Measurements from ENCODE around the gene GJB3. TPM values are rescaled to one million over a fixed set of nuclear protein-coding genes. Genes with fewer than 3 reads are reported as not detected.

GJB3 gene
- total RNA-seq, 1 experiment from 2014 or later: 63.0 TPM

- no peaks in the 10 kb centered on the region for H4K20me1 ChIP-seq (ENCODE audit: insufficient read depth)
- H3K9me2 ChIP-seq (ENCODE audit: insufficient read depth): no peaks in the 10 kb centered on the region
- intact Hi-C loops (cut with micrococcal nuclease; ENCODE audit: unreplicated experiment): no loop called here
- H3K79me2 ChIP-seq (ENCODE audit: low read depth): no peaks in the 10 kb centered on the region
- no peaks in the 10 kb centered on the region for H3K36me3 ChIP-seq (ENCODE audit: low read depth)
- CTCF ChIA-PET: no interaction called here
- no peak for DNase-seq
- POLR2A ChIA-PET (ENCODE audit: unreplicated experiment): no interaction called here
- no peaks in the 10 kb centered on the region for H3F3A ChIP-seq (ENCODE audit: insufficient read depth, low read depth)
- TF ChIP-seq EZH2 (IDR thresholded peaks at IDR 0.05; ENCODE audit: low read depth) (no peak), CTCF (conservative IDR thresholded peaks at IDR 0.05) (no peak)
- BruUV-seq (replicated peaks): no TSS peak
- no peaks in the 10 kb centered on the region for H3K4me1 ChIP-seq (replicated peaks; ENCODE audit: insufficient read depth)
- H3K27ac ChIP-seq: no peak overlapping the region
- H3K4me2 ChIP-seq: no peak overlapping the region
- no peak overlapping the region for H2AFZ ChIP-seq
- H3K9me3 ChIP-seq (ENCODE audit: insufficient read depth, low read depth): no peaks in the 10 kb centered on the region
- no peak overlapping the region for H3K4me3 ChIP-seq
- peaks cover 7% of the 10 kb centered on the region for H3K27me3 ChIP-seq (ENCODE audit: insufficient read depth, low read depth)
These were observed 14.9 kb downstream of the GJB3 start for GRCh38 chr1:34795916-34796315.

DNA sequence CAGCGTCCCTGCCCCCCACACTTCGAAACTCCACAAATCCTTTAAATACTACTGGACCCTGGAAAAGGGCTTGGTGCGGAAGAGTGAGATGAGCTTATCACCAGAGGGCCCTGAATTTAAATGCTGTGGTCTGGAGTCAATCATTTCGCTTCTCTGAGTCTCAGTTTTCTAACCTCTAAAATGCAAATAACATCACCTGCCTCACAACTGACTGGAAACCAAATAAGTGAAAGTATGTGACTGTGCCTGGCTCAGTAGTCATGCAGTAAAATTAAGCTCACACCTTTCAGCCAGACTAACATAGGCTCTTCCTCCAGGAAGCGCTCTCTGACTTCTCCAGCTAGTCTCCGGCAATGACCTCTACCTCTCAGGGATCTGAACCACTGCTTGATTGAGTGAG lies 16.0 kb downstream of the GJB3 start:
- no peak for DNase-seq
- Histone ChIP-seq H3K27me3 (ENCODE audit: insufficient read depth, low read depth) (peaks cover 7% of the 10 kb centered on the region), H4K20me1 (ENCODE audit: insufficient read depth) (no peaks in the 10 kb centered on the region), H3K9me2 (ENCODE audit: insufficient read depth) (no peaks in the 10 kb centered on the region), H3K4me3 (no peak overlapping the region), H3K4me2 (no peak overlapping the region), H3K4me1 (replicated peaks; ENCODE audit: insufficient read depth) (no peaks in the 10 kb centered on the region), H3K27ac (no peak overlapping the region), H2AFZ (no peak overlapping the region), H3K9me3 (ENCODE audit: insufficient read depth, low read depth) (no peaks in the 10 kb centered on the region), H3F3A (ENCODE audit: insufficient read depth, low read depth) (no peaks in the 10 kb centered on the region), H3K36me3 (ENCODE audit: low read depth) (no peaks in the 10 kb centered on the region), H3K79me2 (ENCODE audit: low read depth) (no peaks in the 10 kb centered on the region)
- ChIA-PET POLR2A (ENCODE audit: unreplicated experiment) (no interaction called here), CTCF (no interaction called here)
- no peak for TF ChIP-seq CTCF (conservative IDR thresholded peaks at IDR 0.05)
- no peak for TF ChIP-seq EZH2 (IDR thresholded peaks at IDR 0.05; ENCODE audit: low read depth)
- intact Hi-C loops (cut with micrococcal nuclease; ENCODE audit: unreplicated experiment): no loop called here
- BruUV-seq (replicated peaks): no TSS peak

- no peaks in the 10 kb centered on the region for H3K4me1 ChIP-seq (replicated peaks; ENCODE audit: insufficient read depth)
- no peaks in the 10 kb centered on the region for H3K9me3 ChIP-seq (ENCODE audit: insufficient read depth, low read depth)
- CTCF ChIA-PET: no interaction called here
- no peaks in the 10 kb centered on the region for H3K9me2 ChIP-seq (ENCODE audit: insufficient read depth)
- POLR2A ChIA-PET (ENCODE audit: unreplicated experiment): no interaction called here
- no peak overlapping the region for H3K4me3 ChIP-seq
- no peak for TF ChIP-seq CTCF (conservative IDR thresholded peaks at IDR 0.05)
- TF ChIP-seq EZH2 (IDR thresholded peaks at IDR 0.05; ENCODE audit: low read depth): no peak
- H3K27me3 ChIP-seq (ENCODE audit: insufficient read depth, low read depth): peaks cover 7% of the 10 kb centered on the region
- H3K36me3 ChIP-seq (ENCODE audit: low read depth): no peaks in the 10 kb centered on the region
- intact Hi-C loops (cut with micrococcal nuclease; ENCODE audit: unreplicated experiment): no loop called here
- no peaks in the 10 kb centered on the region for H3F3A ChIP-seq (ENCODE audit: insufficient read depth, low read depth)
- no peak overlapping the region for H3K4me2 ChIP-seq
- H4K20me1 ChIP-seq (ENCODE audit: insufficient read depth): no peaks in the 10 kb centered on the region
- H3K27ac ChIP-seq: no peak overlapping the region
- H3K79me2 ChIP-seq (ENCODE audit: low read depth): no peaks in the 10 kb centered on the region
- H2AFZ ChIP-seq: no peak overlapping the region
- no peak for DNase-seq
- BruUV-seq (replicated peaks): no TSS peak
These were observed 19.2 kb downstream of the GJB3 start for GRCh38 chr1:34800214-34800613.
